HG03175 (cell line): ENCODE measurements around the gene UBN2.

ENCODE experiments used
- ATAC-seq: cut with Tn5 transposase; IDR thresholded peaks from one replicate; pipeline ENCODE4 v1.9.1; 2021; ENCODE audit warnings: mild to moderate bottlenecking, moderate library complexity; ENCODE audit not compliant: unreplicated experiment

The UBN2 gene

DNA sequence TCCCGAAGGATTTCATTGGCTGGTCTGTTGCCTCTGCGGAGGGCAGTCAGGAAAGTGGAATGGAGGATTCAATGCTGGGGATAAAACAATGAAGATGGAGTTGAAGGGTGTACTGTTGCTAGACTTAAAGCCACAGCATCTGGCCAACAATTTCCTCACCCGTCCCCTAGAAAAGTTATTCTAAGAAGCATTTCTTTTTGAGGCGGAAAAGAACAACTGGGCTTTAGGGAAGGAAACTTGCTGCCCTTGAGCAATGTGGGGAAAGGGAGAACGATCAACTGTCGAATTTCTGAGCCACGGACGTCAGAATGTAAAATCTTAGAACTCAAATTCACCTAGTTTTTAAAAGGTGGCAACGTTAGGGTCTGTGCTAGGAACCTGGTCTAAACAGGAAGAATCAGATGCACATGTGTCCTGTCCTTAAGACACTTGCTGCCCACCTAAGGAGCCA is 110.8 kb downstream of the UBN2 start:
- no peak for ATAC-seq

DNA sequence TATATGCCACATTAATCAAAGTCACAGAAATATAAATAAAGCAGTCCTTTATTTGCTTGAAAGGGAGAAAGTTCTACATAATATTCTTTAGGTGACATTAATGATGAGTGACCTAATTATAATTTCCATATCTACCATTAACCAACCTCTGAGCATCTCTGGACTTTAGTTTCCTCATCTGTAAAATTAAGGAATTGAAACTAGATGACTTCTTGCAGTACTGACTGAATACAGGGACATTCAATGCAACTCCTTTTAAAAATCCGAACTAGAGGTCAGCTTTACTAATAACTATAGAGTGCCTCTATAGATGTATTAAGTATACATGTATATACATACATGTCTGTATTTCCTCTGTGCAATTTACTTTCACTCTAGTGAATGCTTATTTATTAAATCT is 114.0 kb downstream of the UBN2 start:
- no peak for ATAC-seq

DNA sequence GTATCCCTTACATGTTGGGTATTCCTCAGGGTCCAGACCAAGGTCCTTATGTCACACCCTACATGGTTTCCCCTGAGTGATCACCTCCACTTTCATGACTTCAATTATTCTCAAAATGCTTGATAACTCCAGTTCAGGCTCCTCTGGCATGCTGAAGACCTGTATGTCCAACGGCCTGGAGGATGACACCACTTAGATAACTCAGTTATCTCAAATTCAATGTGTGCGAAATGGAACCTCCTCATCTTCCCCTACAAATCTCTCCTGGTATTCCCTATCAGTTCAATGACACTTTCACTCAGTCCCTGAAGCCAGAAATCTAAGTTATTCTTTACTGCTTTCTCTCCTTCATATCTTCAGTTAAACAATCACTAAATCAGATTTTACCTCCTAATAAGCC is 120.0 kb downstream of the UBN2 start:
- ATAC-seq: no peak

DNA sequence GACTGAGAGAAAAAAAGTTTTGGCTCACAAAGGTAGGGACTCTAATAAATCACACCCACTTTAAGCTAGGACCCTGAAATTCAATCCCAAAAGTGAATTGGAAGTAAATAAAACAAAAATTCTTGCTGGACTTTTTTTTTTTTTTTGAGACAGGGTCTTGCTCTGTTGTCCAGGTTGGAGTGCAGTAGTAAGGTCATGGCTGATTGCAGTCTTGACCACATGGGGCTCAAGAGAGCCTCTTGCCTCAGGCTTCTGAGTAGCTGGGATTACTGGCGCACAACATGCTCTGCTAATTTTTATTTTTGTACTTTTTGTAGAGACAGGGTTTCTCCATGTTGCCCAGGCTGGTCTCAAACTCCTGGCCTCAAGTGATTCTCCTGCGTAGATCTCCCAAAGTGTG is 123.7 kb downstream of the UBN2 start:
- no peak for ATAC-seq

DNA sequence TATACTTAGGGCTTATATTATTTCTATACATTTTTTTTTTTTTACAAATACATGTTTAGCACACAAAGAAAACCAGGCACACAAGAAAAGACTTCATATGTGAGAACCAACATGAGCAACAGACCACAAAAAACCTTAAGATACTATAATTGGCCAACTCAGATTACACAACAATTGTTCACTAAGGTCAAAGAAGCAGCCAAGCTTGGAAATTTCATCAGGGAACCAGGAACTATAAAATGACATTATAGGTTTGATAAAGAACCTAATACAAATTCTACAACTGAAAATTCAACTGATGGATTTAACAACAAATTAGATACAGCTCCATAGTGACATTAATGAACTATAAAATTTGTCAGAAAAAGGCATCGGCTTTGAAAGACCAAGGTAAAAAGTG is 124.3 kb downstream of the UBN2 start:
- ATAC-seq: no peak
